ENCODE data around the gene UST.
"Not testable (repeated sequence)": the region's sequence is repeated elsewhere in the genome, so short reads cannot be mapped to it uniquely, and the experiment has no call there.

The UST gene

GRCh38 chr6:148737806-148738205 is 9.0 kb upstream of the UST start:
- DNase-seq, result no peak

DNA sequence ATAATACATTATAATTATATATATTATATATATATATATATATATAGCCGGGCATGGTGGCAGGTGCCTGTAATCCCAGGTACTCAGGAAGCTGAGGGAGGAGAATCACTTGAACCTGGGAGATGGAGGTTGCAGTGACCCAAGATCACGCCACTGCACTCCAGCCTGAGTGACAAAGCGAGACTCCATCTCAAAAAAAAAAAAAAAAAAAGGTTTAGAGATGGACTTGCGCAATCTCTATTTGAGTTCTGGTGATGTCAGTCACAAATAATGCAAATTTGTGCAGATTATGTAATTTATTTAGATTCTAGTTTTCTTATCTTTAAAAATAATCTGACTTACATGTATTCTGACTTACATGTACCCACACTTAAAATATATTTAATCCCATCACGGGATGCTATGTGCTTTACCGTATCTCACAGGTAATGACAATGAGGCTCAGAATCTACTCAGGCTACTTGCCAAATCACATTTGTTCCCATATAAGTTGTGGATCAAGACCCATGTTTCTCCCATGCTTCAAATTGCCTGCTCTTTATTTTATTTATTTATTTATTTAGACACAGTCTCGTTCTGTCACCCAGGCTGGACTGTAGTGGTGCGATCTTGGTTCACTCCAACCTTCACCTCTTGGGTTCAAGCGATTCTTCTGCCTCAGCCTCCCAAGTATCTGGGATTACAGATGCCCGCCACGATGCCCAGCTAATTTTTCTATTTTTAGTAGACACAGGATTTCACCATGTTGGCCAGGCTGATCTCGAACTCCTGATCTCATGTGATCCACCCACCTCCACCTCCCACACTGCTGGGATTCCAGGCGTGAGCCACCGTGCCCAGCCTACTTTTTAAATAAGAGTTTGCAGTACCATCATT is 7.6 kb upstream of the UST start:
- DNase-seq, result no peak

GRCh38 chr6:148739822-148740128 is 7.1 kb upstream of the UST start:
- DNase-seq, result no peak

DNA sequence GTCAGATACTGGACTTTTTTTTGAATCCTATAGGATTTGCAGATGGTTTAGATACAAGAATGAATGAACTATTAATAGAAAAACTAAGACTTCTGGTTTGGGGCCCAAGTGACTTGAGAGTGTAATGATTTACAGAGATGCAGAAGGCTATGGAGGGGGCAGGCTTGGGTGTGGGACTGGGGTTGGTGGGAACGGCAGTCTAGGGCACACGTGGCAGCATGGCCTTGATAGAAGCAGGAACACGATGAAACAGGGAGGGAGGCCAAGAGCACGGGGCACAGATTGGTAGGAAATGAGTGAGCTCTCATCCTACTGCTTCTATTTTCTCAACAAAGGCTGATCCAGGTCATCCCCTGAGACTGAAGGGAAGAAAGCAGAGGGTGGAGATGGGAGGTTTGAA is 3.4 kb upstream of the UST start:
- no peak for DNase-seq

GRCh38 chr6:148745926-148746325 is 904 bp upstream of the UST start:
- no peak for DNase-seq

DNA sequence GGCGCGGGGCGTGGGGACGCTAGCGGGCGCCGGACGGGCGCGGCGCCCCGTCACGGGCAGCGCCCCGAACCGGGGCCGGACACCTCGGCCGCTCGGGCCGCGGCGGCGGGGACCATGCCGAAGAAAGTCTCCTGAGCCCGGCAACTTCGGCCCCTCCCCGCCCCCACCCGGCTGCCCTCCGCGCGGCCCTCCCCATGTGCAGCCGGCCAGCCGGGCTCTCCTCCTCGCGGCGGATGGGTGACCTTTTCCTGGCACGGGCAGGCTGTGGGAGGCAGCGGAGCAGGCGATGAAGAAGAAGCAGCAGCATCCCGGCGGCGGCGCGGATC is 278 bp downstream of the UST start:
- peak in 1 of 2 experiments; percentile 46 for DNase-seq

- DNase-seq, result peak in 1 of 2 experiments; percentile 56
Measured at GRCh38 chr6:148747471-148748165, 788 bp downstream of the UST start.

DNA sequence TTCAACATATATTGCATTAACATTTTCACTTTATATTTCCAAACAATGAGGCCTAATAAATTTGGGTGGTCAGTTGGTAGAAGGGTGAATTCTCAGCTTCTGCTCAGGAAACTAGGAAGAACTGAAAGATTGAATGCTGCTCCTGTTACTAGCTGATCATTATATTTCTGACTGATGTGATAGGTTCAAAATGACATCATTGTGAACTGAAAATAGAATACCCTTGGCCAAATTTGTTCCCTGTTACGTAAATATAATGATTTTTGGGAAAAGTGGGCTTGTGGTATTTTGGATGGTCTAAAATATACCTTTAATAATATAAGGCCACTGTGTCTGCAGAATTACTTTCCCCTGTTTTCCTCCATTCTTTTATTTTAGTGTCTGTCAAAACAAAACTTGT is 2.8 kb downstream of the UST start:
- DNase-seq, result no peak

DNA sequence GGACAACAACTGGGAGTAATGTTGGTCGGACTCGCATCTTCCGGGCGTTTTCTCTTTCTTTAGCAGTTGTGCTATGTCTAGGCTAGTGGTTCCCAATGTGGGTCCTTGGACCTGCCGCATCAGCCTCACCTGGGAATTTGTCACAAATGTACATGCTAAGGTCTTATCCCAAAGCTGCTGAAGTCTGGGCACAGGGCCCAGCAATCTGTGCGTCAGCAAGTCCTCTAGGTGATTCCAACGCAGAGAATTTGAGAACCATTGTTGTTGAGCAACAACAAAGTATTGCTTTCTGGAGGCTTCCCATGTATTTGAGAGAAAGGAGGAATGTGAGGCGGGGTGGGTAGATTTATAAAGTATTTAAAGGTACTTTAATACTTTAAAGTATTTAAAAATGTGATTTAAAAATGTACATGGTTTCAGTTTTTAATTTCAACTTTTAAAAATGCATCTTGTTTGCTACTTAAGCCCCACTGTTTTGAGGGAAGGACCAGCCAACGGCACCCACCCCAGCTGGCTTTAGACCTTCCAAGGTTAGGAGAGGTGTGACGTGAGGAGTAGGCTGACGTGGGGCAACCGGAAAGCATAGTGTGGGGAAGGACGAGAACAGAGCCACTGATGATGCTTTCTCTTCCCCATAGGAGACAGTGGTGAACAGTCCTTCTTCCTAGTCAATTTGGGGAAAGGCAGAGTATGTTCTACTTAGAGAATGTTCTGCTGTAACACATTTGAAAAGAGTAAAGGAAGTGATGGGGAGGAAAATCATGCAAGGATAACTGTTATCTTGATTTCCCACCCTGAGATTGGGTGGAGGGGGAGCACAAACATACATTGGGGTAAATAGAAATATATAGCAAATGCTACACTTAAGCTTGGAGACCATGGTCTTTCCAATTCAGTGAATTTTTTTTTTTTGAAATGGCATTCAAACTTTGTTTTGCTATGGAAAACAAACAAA is 4.3 kb downstream of the UST start:
- DNase-seq, result no peak

DNA sequence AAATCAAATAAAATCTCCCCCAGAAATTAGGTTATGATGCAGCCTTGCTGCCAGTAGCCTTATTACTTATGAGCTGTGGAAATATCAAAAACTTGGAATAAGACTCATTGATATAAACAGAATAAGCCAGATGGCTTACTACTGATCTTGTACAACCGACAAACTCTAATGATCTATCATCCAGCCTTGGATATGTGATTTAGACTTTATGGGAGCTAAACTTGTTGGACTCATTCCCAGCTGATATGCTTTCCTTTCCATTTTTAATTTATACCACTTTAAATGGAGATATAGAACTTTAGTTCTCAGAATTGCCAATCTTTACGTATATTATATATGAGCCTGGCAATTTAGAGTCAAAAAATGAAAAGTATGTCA is 5.0 kb downstream of the UST start:
- DNase-seq, result no peak

DNA sequence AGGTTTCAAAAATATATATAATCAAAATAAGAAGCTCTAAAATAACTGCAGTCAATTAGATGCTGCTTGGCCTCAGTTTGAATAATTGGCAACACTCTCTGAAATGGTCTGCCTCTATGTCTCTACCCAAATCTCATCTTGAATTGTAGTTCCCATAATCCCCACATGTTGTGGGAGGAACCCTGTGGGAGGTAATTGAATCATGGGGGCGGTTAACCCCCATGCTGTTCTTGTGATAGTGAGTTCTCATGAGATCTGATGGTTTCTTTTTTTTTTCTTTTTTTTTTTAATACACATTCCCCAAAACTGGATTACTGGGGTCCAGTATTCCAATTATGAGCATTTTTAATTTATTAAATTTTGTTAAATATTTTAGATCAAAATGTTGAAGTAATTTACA is 8.5 kb downstream of the UST start:
- not testable (repeated sequence) for DNase-seq

DNA sequence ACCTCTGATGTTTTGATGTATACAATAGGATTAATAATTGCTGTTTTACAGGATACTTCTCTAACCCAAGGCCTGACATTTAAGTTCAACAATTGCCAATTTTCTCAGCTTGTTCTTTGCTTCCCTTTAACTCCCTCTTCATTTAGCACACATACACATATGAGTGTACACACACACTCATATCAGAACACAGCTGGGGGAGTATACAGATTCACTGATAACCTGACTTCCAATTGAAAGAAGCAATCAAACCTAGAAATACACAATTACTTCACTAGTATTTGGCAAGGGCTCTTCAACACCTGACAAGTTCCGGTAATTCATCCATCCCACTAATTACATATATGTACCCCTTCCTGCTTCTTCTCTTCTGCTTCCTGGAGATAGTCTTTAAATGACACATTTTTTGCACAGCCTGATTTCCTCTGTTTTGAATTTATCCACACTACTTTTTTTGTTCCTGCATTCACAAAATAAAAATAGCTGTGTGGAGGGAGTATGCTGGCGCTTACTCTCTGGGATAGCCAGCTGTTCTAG is 11.2 kb downstream of the UST start:
- DNase-seq, result no peak

DNA sequence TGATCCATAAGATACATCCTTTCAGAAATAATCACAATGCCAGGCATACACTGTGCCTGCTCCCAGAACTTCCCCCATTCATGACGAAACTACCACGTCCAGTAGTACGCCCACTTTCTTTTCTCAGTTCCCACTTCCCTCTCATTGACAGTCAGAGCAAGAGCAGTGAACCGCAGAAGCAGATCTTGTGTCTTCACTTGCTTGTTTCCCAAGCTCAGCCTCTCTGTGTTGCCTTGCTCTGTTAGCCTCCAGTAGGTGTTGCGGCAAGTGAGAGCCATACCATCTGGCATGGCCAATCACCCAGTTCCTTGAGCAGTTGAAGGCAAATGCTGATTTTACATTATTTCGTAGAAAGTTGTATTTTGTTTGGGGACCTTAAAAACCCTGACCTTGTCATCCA is 11.7 kb downstream of the UST start:
- no peak for DNase-seq

GRCh38 chr6:148760258-148760534 is 13.4 kb downstream of the UST start:
- no peak for DNase-seq

DNA sequence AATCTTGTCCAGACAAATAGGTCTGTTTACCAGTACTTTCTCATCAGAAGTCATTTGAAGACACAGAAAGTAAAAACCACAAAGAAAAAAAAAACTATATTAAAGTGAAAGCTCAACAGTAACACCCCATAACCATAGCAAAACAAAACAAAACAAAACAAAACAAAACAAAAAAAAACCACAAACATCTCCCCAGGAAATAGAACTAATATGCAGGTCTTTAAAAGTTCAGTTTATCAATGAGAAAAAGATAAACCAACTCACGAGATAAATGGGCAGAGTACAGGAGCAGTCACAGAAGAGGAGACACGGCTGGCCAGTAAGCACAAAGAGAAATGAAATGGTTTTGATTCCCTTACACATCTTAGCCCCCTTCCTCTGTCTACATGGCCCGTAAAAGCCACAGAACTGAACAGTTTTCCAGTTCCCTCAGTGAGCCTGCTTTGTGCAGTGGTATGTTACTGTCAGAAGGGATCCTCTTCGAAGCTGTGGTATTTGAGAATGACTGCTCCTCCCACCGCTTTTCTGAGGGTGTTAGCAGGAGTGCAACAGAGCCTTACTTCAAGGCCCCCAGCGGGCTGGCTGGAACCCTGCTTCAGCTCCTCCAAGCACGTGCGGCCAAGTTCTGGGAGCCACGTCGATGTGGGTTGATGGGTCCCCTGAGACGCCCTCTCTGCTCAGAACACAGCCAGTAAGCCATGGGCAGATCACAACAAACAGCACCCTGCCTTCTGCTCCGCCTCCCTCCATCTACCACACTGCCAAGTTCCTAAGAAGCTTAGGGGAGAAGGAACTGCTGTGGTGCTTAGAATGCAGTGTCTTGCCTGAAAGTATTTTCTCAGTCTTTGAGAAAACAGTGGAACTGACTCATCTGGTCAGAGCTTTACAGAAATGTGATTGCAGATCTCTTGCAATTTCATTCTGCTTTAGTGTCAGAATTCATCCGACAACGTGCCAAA is 14.0 kb downstream of the UST start:
- DNase-seq, result peak in 1 of 2 experiments; percentile 16

GRCh38 chr6:148761527-148762011 is 14.7 kb downstream of the UST start:
- DNase-seq, result no peak

DNA sequence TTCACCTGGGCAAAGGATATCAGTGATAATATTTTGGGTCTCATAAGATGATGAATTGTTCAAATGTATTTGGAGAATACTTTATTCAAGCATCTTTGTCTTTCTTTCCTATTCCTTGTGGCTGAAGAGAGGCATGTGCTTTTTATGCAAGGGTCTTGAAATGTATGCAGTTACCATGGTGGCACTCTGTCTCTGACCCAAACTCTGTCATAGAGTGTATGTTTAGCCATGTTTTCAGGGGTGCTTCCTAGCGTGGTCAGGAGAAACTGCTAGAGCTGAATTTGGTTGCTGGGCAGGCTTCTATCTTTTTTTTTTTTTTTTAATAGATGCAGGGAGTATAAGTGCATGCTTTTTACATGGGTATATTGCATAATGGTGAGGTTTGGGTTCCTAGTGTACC is 15.4 kb downstream of the UST start:
- no peak for DNase-seq

- not testable (repeated sequence) for DNase-seq
Measured at GRCh38 chr6:148764259-148765020, 17.6 kb downstream of the UST start.

DNA sequence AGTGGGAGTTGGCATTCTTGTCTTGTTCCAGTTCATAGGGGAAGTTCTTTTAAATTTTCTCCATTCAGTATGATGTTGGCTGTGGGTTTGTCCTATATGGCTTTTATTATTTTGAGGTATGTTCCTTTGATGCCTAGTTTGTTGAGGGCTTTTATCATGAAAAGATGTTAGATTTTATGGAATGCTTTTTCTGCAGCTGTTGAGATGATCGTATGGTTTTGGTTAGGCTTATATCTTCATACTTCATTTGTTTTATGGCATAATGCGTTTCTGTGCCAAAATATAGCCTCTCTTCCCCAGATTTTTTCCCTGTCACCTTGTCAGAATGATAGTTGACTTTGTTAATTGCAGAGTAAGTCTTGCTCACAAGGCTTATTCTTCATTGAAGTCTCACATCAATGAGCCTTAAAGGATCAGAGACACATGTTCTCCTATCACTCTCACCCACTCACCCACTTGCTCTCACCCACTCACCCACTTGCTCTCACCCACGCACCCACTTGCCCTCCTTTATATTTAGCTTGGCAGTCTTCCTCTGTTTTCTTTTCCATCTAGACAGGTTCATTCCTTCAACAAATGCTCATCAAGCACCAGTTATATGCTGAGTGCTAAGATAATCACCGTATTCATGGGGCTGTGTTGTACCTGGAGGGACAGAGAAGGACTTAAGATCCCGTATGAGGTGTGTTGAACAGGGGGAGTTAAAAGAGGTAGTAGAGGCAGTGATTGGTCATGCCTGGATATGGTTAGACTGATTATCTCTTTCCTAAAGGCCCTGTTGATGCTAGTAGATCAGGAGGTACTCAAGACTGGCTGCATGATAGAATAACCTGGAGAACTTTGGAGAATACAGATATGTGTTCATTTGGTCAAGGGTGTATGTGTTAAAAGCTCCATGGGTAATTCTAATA is 19.3 kb downstream of the UST start:
- DNase-seq, result no peak

GRCh38 chr6:148768646-148769270 is 21.9 kb downstream of the UST start:
- no peak for DNase-seq
